Stomach (tissue), 9 donors: ENCODE data around the gene CADPS. TPM values are rescaled to one million over a fixed set of nuclear protein-coding genes. Genes with fewer than 3 reads are reported as not detected.
A peak's percentile ranks its signal among the peaks of the same experiment; 100 is the strongest.

Experiments
- DNase-seq, 2 donors: peaks; one replicate each; pipeline versions ENCODE4 v3.0.0 to v3.0.0-alpha.2; 2013 to 2019
- H3K27ac ChIP-seq, 5 donors: fragments of 200-600 bp in 4 of 5; sonication (generic) in 4 of 5; one replicate each; pipeline ENCODE4 v1.5.1; 2013 to 2019; ENCODE audit warnings: mild to moderate bottlenecking in 1 of 5, moderate library complexity in 1 of 5
- H3K27me3 ChIP-seq, 3 donors: fragments of 200-600 bp; sonication (generic); one replicate each; pipeline ENCODE4 v1.5.1; 2017 to 2019; ENCODE audit warnings: mixed run types in 1 of 3
- H3K36me3 ChIP-seq, 4 donors: fragments of 200-600 bp; sonication (generic); 1 replicate in 3 of 4; 2 replicates in 1 of 4; pipeline ENCODE4 v1.5.1; 2016 to 2019
- H3K4me1 ChIP-seq, 4 donors: fragments of 200-600 bp; sonication (generic); one replicate each; pipeline ENCODE4 v1.5.1; 2016 to 2019
- H3K4me3 ChIP-seq, 4 donors: fragments of 200-600 bp; sonication (generic) in 3 of 4; one replicate each; pipeline ENCODE4 v1.5.1; 2016 to 2019; ENCODE audit warnings: mild to moderate bottlenecking in 1 of 4
- H3K9me3 ChIP-seq, 4 donors: fragments of 200-600 bp; sonication (generic); one replicate each; pipeline ENCODE4 v1.5.1; 2016 to 2019
- CTCF ChIP-seq, 7 experiments: fragments of 450-650 bp in 4 of 7; fragments of 200-600 bp in 3 of 7; sonication (generic) in 3 of 7; IDR thresholded peaks; one replicate each; pipeline ENCODE4 v1.5.1; 2016 to 2019; ENCODE audit warnings: antibody characterized with exemption in 7 of 7, control low read depth in 2 of 7, mild to moderate bottlenecking in 1 of 7
- EP300 ChIP-seq: sonication (generic); formaldehyde crosslinking; IDR thresholded peaks from one replicate; pipeline ENCODE4 v1.6.1; 2017; ENCODE audit warnings: antibody characterized with exemption
- POLR2A ChIP-seq, 4 donors: fragments of 450-650 bp; IDR thresholded peaks; one replicate each; pipeline ENCODE4 v1.6.1; 2016; ENCODE audit warnings: antibody characterized with exemption in 4 of 4, control low read depth in 2 of 4, mild to moderate bottlenecking in 1 of 4, moderate library complexity in 1 of 4
- POLR2AphosphoS5 ChIP-seq, 3 donors: sonication (generic); formaldehyde crosslinking; IDR thresholded peaks; one replicate each; pipeline ENCODE4 v1.6.1; 2016; ENCODE audit warnings: antibody characterized with exemption in 3 of 3
- WGBS, 5 donors: extraction: QIAGEN DNeasy Blood & Tissue Kit in 3 of 5; methylation state at CpG; one replicate each; pipeline versions ENCODE4 v1.1.5 to v1.1.7; 2013 to 2018; 5-methylcytosine and 5-hydroxymethylcytosine counted together
- intact Hi-C: fragments of 100-400 bp; cut with DNase I; formaldehyde crosslinking; loops from one replicate; pipeline ENCODE4 v1.15.1; 2023; ENCODE audit warnings: low total_unique reads
- polyA plus RNA-seq, 3 donors: library from polyadenylated mRNA; stranded (reverse); fragments of 200-250 nt; gene quantifications; one replicate each; pipeline ENCODE4 v1.2.3, GENCODE V29; 2013
- total RNA-seq, 5 donors: library from RNA; depleted of rRNA; stranded (reverse); fragments of >200 nt; gene quantifications; one replicate each; pipeline versions ENCODE4 v1.1.0 to v1.2.3, GENCODE V29; 2014 to 2016
- donor health status: healthy with polysubstance abuse.
- donor health status: Bipolar disorder and iron deficiency.
- donor health status: healthy.

The CADPS gene
- total and polyA plus RNA-seq, 8 donors, result 0.58 to 32.2 (median 3.4) TPM

- Histone ChIP-seq H3K36me3 (no peaks in the 10 kb centered on the region), H3K9me3 (peaks cover 0 to 4% (median 0%) of the 10 kb centered on the region in 4 donors), H3K4me3 (peak overlapping the region; percentile 5 to 37 (median 20)), H3K27me3 (peaks cover 41 to 100% (median 95%) of the 10 kb centered on the region in 3 donors), H3K27ac (no peak overlapping the region), H3K4me1 (peaks cover 12 to 79% (median 41%) of the 10 kb centered on the region in 4 donors)
- no peak for TF ChIP-seq CTCF (IDR thresholded peaks at IDR 0.05)
- no peak for TF ChIP-seq POLR2AphosphoS5 (IDR thresholded peaks at IDR 0.05)
- no peak for TF ChIP-seq EP300
- no peak for TF ChIP-seq POLR2A (IDR thresholded peaks at IDR 0.05)
- DNase-seq, result no peak
- intact Hi-C loops, result no loop called here
- WGBS, 5 donors, result 4 to 9% (median 4%) methylated on average over 30 of the region's 30 CpGs
Measured at GRCh38 chr3:62374341-62375218, 500.6 kb downstream of the CADPS start.

- intact Hi-C loops, result no loop called here
- H3K9me3 ChIP-seq, result peaks cover 0 to 5% (median 2%) of the 10 kb centered on the region in 4 donors
- TF ChIP-seq EP300, result no peak
- WGBS, 5 donors, result 2 to 5% (median 4%) methylated on average over 27 to 47 of the region's 47 CpGs
- peaks cover 17 to 80% (median 48%) of the 10 kb centered on the region in 4 donors for H3K4me1 ChIP-seq
- no peak overlapping the region for H3K27ac ChIP-seq
- peak overlapping the region; percentile 5 to 37 (median 20) for H3K4me3 ChIP-seq
- H3K36me3 ChIP-seq, result no peaks in the 10 kb centered on the region
- peaks cover 48 to 100% (median 95%) of the 10 kb centered on the region in 3 donors for H3K27me3 ChIP-seq
- DNase-seq, result no peak
Measured at GRCh38 chr3:62373714-62374333, 501.4 kb downstream of the CADPS start.

- Histone ChIP-seq H3K4me1 (peaks cover 18 to 79% (median 46%) of the 10 kb centered on the region in 4 donors), H3K27me3 (peaks cover 49 to 100% (median 95%) of the 10 kb centered on the region in 3 donors), H3K9me3 (peaks cover 0 to 5% (median 2%) of the 10 kb centered on the region in 4 donors), H3K36me3 (no peaks in the 10 kb centered on the region), H3K27ac (no peak within 1 kb of the TSS), H3K4me3 (peak within 1 kb of the TSS; percentile 5 to 37 (median 20))
- intact Hi-C loops, result no loop called here
- no peak for DNase-seq
- TF ChIP-seq CTCF (IDR thresholded peaks at IDR 0.05), result no peak
- TF ChIP-seq POLR2A (IDR thresholded peaks at IDR 0.05), result no peak
- no peak for TF ChIP-seq POLR2AphosphoS5 (IDR thresholded peaks at IDR 0.05)
- TF ChIP-seq EP300, result no peak
- WGBS, 5 donors, result 2 to 12% (median 4%) methylated on average over 27 to 28 of the region's 28 CpGs
Measured at GRCh38 chr3:62373215-62373614, 502.0 kb downstream of the CADPS start, which contains the start of gene FEZF2. FEZF2 (minus strand) TSS chr3:62373550; CDS start chr3:62372868, 682 bp downstream.

- no peak overlapping the region for H3K27ac ChIP-seq
- H3K9me3 ChIP-seq, result peaks cover 0 to 5% (median 2%) of the 10 kb centered on the region in 4 donors
- H3K36me3 ChIP-seq, result no peaks in the 10 kb centered on the region
- no peak for DNase-seq
- H3K4me1 ChIP-seq, result peaks cover 18 to 79% (median 46%) of the 10 kb centered on the region in 4 donors
- peak overlapping the region in 2 of 4 donors; percentile 4 to 14 for H3K4me3 ChIP-seq
- H3K27me3 ChIP-seq, result peaks cover 47 to 100% (median 96%) of the 10 kb centered on the region in 3 donors
- TF ChIP-seq CTCF (IDR thresholded peaks at IDR 0.05) (no peak), POLR2A (IDR thresholded peaks at IDR 0.05) (no peak), EP300 (no peak), POLR2AphosphoS5 (IDR thresholded peaks at IDR 0.05) (no peak)
- WGBS, 5 donors, result 0 to 6% (median 4%) methylated on average over 7 to 30 of the region's 30 CpGs
- intact Hi-C loops, result no loop called here
Measured at GRCh38 chr3:62372621-62373041, 502.6 kb downstream of the CADPS start.
